Esophagus (tissue), 2 donors: ENCODE results near the gene PRKRIP1. TPM values are rescaled to one million over a fixed set of nuclear protein-coding genes. Genes with fewer than 3 reads are reported as not detected.
A peak's percentile ranks its signal among the peaks of the same experiment; 100 is the strongest.
"Not testable (repeated sequence)": the region's sequence is repeated elsewhere in the genome, so short reads cannot be mapped to it uniquely, and the experiment has no call there.

Experiments used
- H3K27ac ChIP-seq, 2 donors: one replicate each; pipeline ENCODE4 v1.5.1; 2013; ENCODE audit warnings: low read depth in 2 of 2, mild to moderate bottlenecking in 2 of 2, inconsistent platforms in 1 of 2, low read length in 1 of 2, moderate library complexity in 1 of 2
- H3K27me3 ChIP-seq, 2 donors: one replicate each; pipeline ENCODE4 v1.6.1; 2013; ENCODE audit warnings: low read length in 2 of 2, control low read depth in 1 of 2, mild to moderate bottlenecking in 1 of 2; ENCODE audit not compliant: insufficient read depth in 2 of 2, control insufficient read depth in 1 of 2
- H3K36me3 ChIP-seq, 2 donors: one replicate each; pipeline ENCODE4 v1.6.1; 2013; ENCODE audit warnings: low read length in 1 of 2; ENCODE audit not compliant: control insufficient read depth in 2 of 2, insufficient read depth in 2 of 2
- H3K4me1 ChIP-seq, 2 donors: one replicate each; pipeline ENCODE4 v1.6.1; 2013; ENCODE audit warnings: low read length in 1 of 2; ENCODE audit not compliant: control insufficient read depth in 2 of 2, insufficient read depth in 2 of 2
- H3K4me3 ChIP-seq, 2 donors: one replicate each; pipeline ENCODE4 v1.5.1; 2013; ENCODE audit warnings: low read length in 2 of 2, mild to moderate bottlenecking in 2 of 2, low read depth in 1 of 2, moderate library complexity in 1 of 2
- H3K9me3 ChIP-seq, 2 donors: one replicate each; pipeline ENCODE4 v1.6.1; 2013; ENCODE audit warnings: mild to moderate bottlenecking in 2 of 2, low read depth in 1 of 2, low read length in 1 of 2, moderate library complexity in 1 of 2; ENCODE audit not compliant: control insufficient read depth in 2 of 2, insufficient read depth in 1 of 2
- WGBS, 2 donors: extraction: QIAGEN DNeasy Blood & Tissue Kit; methylation state at CpG; one replicate each; pipeline ENCODE4 v1.1.7; 2013; 5-methylcytosine and 5-hydroxymethylcytosine counted together
- polyA plus RNA-seq, 2 donors: library from polyadenylated mRNA; stranded (reverse); fragments of 200-250 nt; gene quantifications; one replicate each; pipeline ENCODE4 v1.2.3, GENCODE V29; 2013
- donor health status: healthy with polysubstance abuse.
- donor health status: Bipolar disorder and iron deficiency.

PRKRIP1 gene
- polyA plus RNA-seq, 2 donors, result 15.9 to 21.1 TPM

- H3K4me1 ChIP-seq, result peaks cover 2% of the 10 kb centered on the region in 2 donors
- H3K4me3 ChIP-seq, result no peak overlapping the region
- H3K36me3 ChIP-seq, result peaks cover 0 to 8% of the 10 kb centered on the region in 2 donors
- no peak overlapping the region for H3K27ac ChIP-seq
- WGBS, 2 donors, result 86 to 95% methylated on average over 6 of the region's 6 CpGs
- no peaks in the 10 kb centered on the region for H3K27me3 ChIP-seq
- H3K9me3 ChIP-seq, result no peaks in the 10 kb centered on the region
Measured at GRCh38 chr7:102452451-102452850, 56.3 kb downstream of the PRKRIP1 start.

DNA sequence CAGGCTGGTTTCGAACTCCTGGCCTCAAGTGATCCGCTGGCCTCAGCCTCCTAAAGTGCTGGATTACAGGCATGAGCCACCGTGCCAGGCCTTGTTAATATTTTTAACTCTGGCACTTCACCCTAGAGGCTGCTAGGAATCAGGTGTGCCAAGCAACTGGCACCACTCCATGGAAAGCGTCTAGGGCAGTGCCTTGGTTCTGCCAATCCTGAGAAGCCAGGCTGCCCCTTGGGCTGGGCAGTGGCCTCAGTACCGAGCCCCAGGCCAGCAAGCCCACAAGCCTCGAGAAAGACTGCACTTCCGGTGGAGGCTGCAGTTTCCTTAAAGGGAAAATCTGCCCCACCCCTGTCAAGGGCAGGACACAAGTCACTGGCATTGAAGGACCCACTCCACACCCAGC is 57.2 kb downstream of the PRKRIP1 start:
- peaks cover 0 to 15% of the 10 kb centered on the region in 2 donors for H3K36me3 ChIP-seq
- WGBS, 2 donors, result 66 to 67% methylated on average over 7 of the region's 7 CpGs
- no peaks in the 10 kb centered on the region for H3K27me3 ChIP-seq
- peaks cover 2% of the 10 kb centered on the region in 2 donors for H3K4me1 ChIP-seq
- H3K4me3 ChIP-seq, result no peak overlapping the region
- H3K27ac ChIP-seq, result no peak overlapping the region
- no peaks in the 10 kb centered on the region for H3K9me3 ChIP-seq

DNA sequence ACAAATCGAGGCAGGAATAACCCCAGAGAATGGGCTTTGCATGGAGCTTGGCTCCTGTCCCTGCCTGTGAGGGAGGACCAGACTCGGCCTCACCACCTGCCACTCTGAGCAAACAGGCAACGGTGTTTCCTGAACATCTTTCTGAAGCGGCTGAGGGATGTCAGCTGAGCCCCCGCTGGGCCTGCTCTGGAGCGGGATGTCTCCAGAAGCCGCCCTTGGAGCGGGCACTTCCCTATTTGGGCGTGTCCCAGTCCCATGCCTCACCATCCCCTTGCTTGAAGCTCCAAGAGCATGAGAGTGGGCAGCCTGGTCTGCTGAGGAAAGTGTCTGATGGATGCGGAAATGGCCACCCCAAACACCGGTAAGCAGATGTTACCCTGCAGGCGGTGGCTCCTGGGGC is 58.3 kb downstream of the PRKRIP1 start:
- Histone ChIP-seq H3K9me3 (no peaks in the 10 kb centered on the region), H3K4me1 (peaks cover 2% of the 10 kb centered on the region in 2 donors), H3K4me3 (no peak overlapping the region), H3K27me3 (no peaks in the 10 kb centered on the region), H3K27ac (peak overlapping the region in 1 of 2 donors; percentile 1), H3K36me3 (peaks cover 0 to 20% of the 10 kb centered on the region in 2 donors)
- 65 to 67% methylated on average over 12 of the region's 12 CpGs for WGBS, 2 donors

- H3K4me1 ChIP-seq, H3K27ac ChIP-seq, H3K27me3 ChIP-seq, H3K9me3 ChIP-seq, H3K4me3 ChIP-seq: not testable (repeated sequence)
- WGBS, 2 donors, result 93% methylated on average over 10 of the region's 10 CpGs
- peaks cover 0 to 21% of the 10 kb centered on the region in 2 donors for H3K36me3 ChIP-seq
Measured at GRCh38 chr7:102454932-102455331, 58.8 kb downstream of the PRKRIP1 start.

- Histone ChIP-seq H3K4me1 (peaks cover 2% of the 10 kb centered on the region in 2 donors), H3K27ac (no peak overlapping the region), H3K36me3 (peaks cover 0 to 21% of the 10 kb centered on the region in 2 donors), H3K4me3 (no peak overlapping the region), H3K27me3 (no peaks in the 10 kb centered on the region), H3K9me3 (no peaks in the 10 kb centered on the region)
- 90 to 91% methylated on average over 11 of the region's 11 CpGs for WGBS, 2 donors
Measured at GRCh38 chr7:102455596-102455995, 59.4 kb downstream of the PRKRIP1 start.

DNA sequence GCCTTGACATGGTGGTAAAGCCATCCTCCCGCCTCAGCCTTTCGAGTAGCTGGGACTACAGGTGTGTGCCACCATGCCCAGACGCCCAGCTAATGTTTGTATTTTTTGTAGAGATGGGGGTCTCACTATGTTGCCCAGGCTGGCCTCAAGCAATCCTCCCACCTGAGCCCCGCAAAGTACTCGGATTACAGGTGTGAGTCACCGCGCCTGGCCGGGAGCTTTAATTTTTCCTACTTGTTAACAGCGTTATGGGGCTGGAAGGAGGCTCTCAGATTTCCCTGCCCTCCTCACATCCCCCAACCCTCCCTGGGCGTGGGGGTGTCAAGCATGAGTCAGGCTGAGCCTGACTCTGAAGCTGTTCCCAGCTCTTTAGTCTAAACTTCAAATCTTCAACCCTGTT is 60.2 kb downstream of the PRKRIP1 start:
- 83 to 86% methylated on average over 10 of the region's 10 CpGs for WGBS, 2 donors
- Histone ChIP-seq H3K9me3 (no peaks in the 10 kb centered on the region), H3K36me3 (peaks cover 0 to 21% of the 10 kb centered on the region in 2 donors), H3K4me3 (no peak overlapping the region), H3K4me1 (peaks cover under 1 to 2% of the 10 kb centered on the region in 2 donors), H3K27me3 (no peaks in the 10 kb centered on the region), H3K27ac (no peak overlapping the region)

GRCh38 chr7:102457352-102457924 is 61.3 kb downstream of the PRKRIP1 start:
- Histone ChIP-seq H3K9me3 (no peaks in the 10 kb centered on the region), H3K27me3 (no peaks in the 10 kb centered on the region), H3K4me3 (no peak overlapping the region), H3K4me1 (no peaks in the 10 kb centered on the region), H3K36me3 (peaks cover 0 to 21% of the 10 kb centered on the region in 2 donors), H3K27ac (no peak overlapping the region)
- 91 to 93% methylated on average over 40 of the region's 40 CpGs for WGBS, 2 donors

GRCh38 chr7:102459221-102459844 is 63.2 kb downstream of the PRKRIP1 start:
- Histone ChIP-seq H3K4me3 (no peak overlapping the region), H3K9me3 (no peaks in the 10 kb centered on the region), H3K36me3 (peaks cover 0 to 21% of the 10 kb centered on the region in 2 donors), H3K4me1 (peaks cover 0 to 2% of the 10 kb centered on the region in 2 donors), H3K27ac (no peak overlapping the region), H3K27me3 (no peaks in the 10 kb centered on the region)
- WGBS, 2 donors, result 94 to 95% methylated on average over 23 to 24 of the region's 24 CpGs

DNA sequence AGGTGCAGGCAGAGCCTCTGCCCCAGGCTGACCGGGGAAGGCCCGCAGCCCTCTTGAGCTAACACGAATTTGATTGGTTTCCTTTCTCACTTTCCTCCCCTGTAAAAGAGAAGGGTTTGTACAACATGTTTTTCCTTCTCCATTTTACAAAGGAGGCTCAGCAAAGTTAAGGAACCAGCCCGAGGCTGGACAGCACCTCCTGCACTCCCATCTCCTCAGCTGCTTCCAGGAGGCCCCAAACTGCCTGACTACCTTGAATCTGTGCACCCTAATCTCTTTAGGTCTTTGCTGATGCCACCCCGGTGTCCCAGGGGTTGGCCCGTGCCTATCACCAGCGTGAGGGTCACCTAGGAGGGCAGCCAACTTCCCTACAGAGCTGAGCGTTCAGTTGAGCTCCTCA is 64.3 kb downstream of the PRKRIP1 start:
- Histone ChIP-seq H3K27me3 (no peaks in the 10 kb centered on the region), H3K9me3 (no peaks in the 10 kb centered on the region), H3K4me1 (peaks cover 0 to 2% of the 10 kb centered on the region in 2 donors), H3K4me3 (no peak overlapping the region), H3K36me3 (peaks cover 0 to 18% of the 10 kb centered on the region in 2 donors), H3K27ac (no peak overlapping the region)
- WGBS, 2 donors, result 89 to 94% methylated on average over 8 of the region's 8 CpGs
